IMR-90 (cell line): ENCODE results near the gene PRKCB. TPM values are rescaled to one million over a fixed set of nuclear protein-coding genes. Genes with fewer than 3 reads are reported as not detected.

Experiments used
- ATAC-seq: fragments of 200-7000 bp; cut with Tn5 transposase; 2 replicates; pipeline ENCODE4 v1.9.1; 2020; ENCODE audit warnings: low read depth, mild to moderate bottlenecking, moderate library complexity
- BruUV-seq: library from RNA; stranded (reverse); fragments of 400-500 nt; replicated peaks from 2 replicates; lab custom pipeline; 2021; lab: Mats Ljungman, UMichigan
- CTCF ChIA-PET: fragments of 300-600 bp; formaldehyde crosslinking; extraction: SDS; loops from one replicate; lab custom pipeline; 2021; ENCODE audit warnings: antibody characterized with exemption; lab: Yijun Ruan, JAX
- POLR2A ChIA-PET: fragments of 300-600 bp; sonication (Branson Sonifier 250); formaldehyde crosslinking; loops from one replicate; lab custom pipeline; 2022; ENCODE audit warnings: antibody characterized with exemption; ENCODE audit not compliant: unreplicated experiment; lab: Charles Lee
- DNase-seq: peaks from one replicate; pipeline ENCODE4 v3.0.0; 2013
- H2AFZ ChIP-seq: replicated peaks from 2 replicates; pipeline ENCODE3; 2013; ENCODE audit warnings: low read length, mild to moderate bottlenecking; ENCODE audit not compliant: poor library complexity
- H2AK5ac ChIP-seq: 2 replicates; pipeline ENCODE4 v1.6.1; 2013; ENCODE audit warnings: low read depth, low read length, inconsistent platforms
- H2AK9ac ChIP-seq: replicated peaks from 2 replicates; pipeline ENCODE3; 2013; ENCODE audit warnings: mild to moderate bottlenecking, low read depth, low read length, moderate library complexity; ENCODE audit not compliant: poor library complexity
- H2BK120ac ChIP-seq: 2 replicates; pipeline ENCODE4 v1.6.1; 2013; ENCODE audit warnings: low read depth, low read length, inconsistent platforms
- H2BK15ac ChIP-seq: 3 replicates; pipeline ENCODE4 v1.6.1; 2013; ENCODE audit warnings: low read depth, low read length, inconsistent platforms
- H2BK20ac ChIP-seq: 2 replicates; pipeline ENCODE4 v1.6.1; 2013; ENCODE audit warnings: low read depth, mild to moderate bottlenecking, inconsistent platforms, low read length, moderate library complexity
- H2BK5ac ChIP-seq: 2 replicates; pipeline ENCODE4 v1.6.1; 2013; ENCODE audit warnings: mild to moderate bottlenecking, low read depth, low read length, inconsistent platforms; ENCODE audit not compliant: poor library complexity, severe bottlenecking
- H3K14ac ChIP-seq: replicated peaks from 2 replicates; pipeline ENCODE4 v1.6.1; 2013; ENCODE audit warnings: low read depth, low read length, inconsistent platforms
- H3K18ac ChIP-seq: 2 replicates; pipeline ENCODE4 v1.6.1; 2013; ENCODE audit warnings: low read depth, low read length, control low read depth
- H3K23ac ChIP-seq: 2 replicates; pipeline ENCODE4 v1.6.1; 2013; ENCODE audit warnings: low read depth, low read length, inconsistent platforms
- H3K27ac ChIP-seq: 2 replicates; pipeline ENCODE4 v1.5.1; 2013; ENCODE audit warnings: mild to moderate bottlenecking, control low read depth, low read length; ENCODE audit not compliant: insufficient read depth
- H3K27me3 ChIP-seq: 2 replicates; pipeline ENCODE4 v1.6.1; 2013; ENCODE audit warnings: low read length; ENCODE audit not compliant: control insufficient read depth, insufficient read depth
- H3K36me3 ChIP-seq: 2 replicates; pipeline ENCODE4 v1.6.1; 2013; ENCODE audit warnings: low read length, mixed read lengths; ENCODE audit not compliant: control insufficient read depth, insufficient read depth
- H3K4ac ChIP-seq: 2 replicates; pipeline ENCODE4 v1.6.1; 2013; ENCODE audit warnings: low read depth, low read length, inconsistent platforms
- H3K4me1 ChIP-seq: 2 replicates; pipeline ENCODE4 v1.6.1; 2013; ENCODE audit warnings: low read length, mixed read lengths; ENCODE audit not compliant: control insufficient read depth, insufficient read depth
- H3K4me2 ChIP-seq: 2 replicates; pipeline ENCODE4 v1.6.1; 2013; ENCODE audit warnings: low read depth, mild to moderate bottlenecking, control low read depth, low read length, moderate library complexity
- H3K4me3 ChIP-seq: 2 replicates; pipeline ENCODE4 v1.5.1; 2013; ENCODE audit warnings: low read depth, mild to moderate bottlenecking, control low read depth, low read length, moderate library complexity; ENCODE audit not compliant: insufficient read depth
- H3K56ac ChIP-seq: 2 replicates; pipeline ENCODE4 v1.6.1; 2013; ENCODE audit warnings: low read length, inconsistent platforms; ENCODE audit not compliant: insufficient read depth; ENCODE audit errors: extremely low read depth
- H3K79me1 ChIP-seq, 2 experiments: 2 replicates each; pipeline ENCODE4 v1.6.1; 2013; ENCODE audit warnings: low read length in 2 of 2, inconsistent platforms in 1 of 2, low read depth in 1 of 2
- H3K9ac ChIP-seq: 2 replicates; pipeline ENCODE4 v1.6.1; 2013; ENCODE audit warnings: low read depth, low read length, control low read depth
- H3K9me1 ChIP-seq: 2 replicates; pipeline ENCODE4 v1.6.1; 2013; ENCODE audit warnings: low read length, inconsistent platforms; ENCODE audit not compliant: insufficient read depth
- H3K9me3 ChIP-seq: 2 replicates; pipeline ENCODE4 v1.6.1; 2013; ENCODE audit warnings: low read length; ENCODE audit not compliant: control insufficient read depth, insufficient read depth
- H4K20me1 ChIP-seq: 2 replicates; pipeline ENCODE4 v1.6.1; 2013; ENCODE audit warnings: low read length, inconsistent platforms; ENCODE audit not compliant: insufficient read depth
- H4K5ac ChIP-seq: 2 replicates; pipeline ENCODE4 v1.6.1; 2013; ENCODE audit warnings: mild to moderate bottlenecking, low read depth, low read length, control low read depth
- H4K8ac ChIP-seq, 2 experiments: 2 replicates each; pipeline ENCODE4 v1.6.1; 2013; ENCODE audit warnings: low read depth in 2 of 2, low read length in 2 of 2, control low read depth in 1 of 2, inconsistent platforms in 1 of 2
- H4K91ac ChIP-seq: 2 replicates; pipeline ENCODE4 v1.6.1; 2013; ENCODE audit warnings: low read depth, low read length, inconsistent platforms; ENCODE audit not compliant: insufficient read depth
- CEBPB ChIP-seq: IDR thresholded peaks from 2 replicates; pipeline ENCODE4 v1.6.1; 2012; ENCODE audit warnings: low read depth, low read length, improper control_type of control experiment
- RCOR1 ChIP-seq: IDR thresholded peaks from 2 replicates; pipeline ENCODE4 v1.6.1; 2012; ENCODE audit warnings: mild to moderate bottlenecking, low read length, improper control_type of control experiment; ENCODE audit not compliant: insufficient replicate concordance
- WGBS, 2 experiments: methylation state at CpG; one replicate each; pipeline versions ENCODE4 v1.1.5 to v1.1.7; 2013; ENCODE audit warnings: missing lambda C conversion rate in 2 of 2; ENCODE audit not compliant: insufficient read length in 1 of 2; ENCODE audit errors: extremely low coverage in 2 of 2; 5-methylcytosine and 5-hydroxymethylcytosine counted together
- dilution Hi-C: fragments of 300-500 bp; cut with HindIII; formaldehyde crosslinking; loops from one replicate; pipeline ENCODE4 v1.14.3; 2018; ENCODE audit warnings: low sequenced_read_pairs; ENCODE audit not compliant: unreplicated experiment
- in situ Hi-C: fragments of 300-500 bp; cut with MboI; formaldehyde crosslinking; loops from 3 replicates; pipeline ENCODE4 v1.14.3; 2019; ENCODE audit warnings: low sequenced_read_pairs, inconsistent platforms, mixed read lengths
- intact Hi-C: fragments of 100-400 bp; cut with micrococcal nuclease; formaldehyde crosslinking; loops from 2 replicates; pipeline ENCODE4 v1.10.0; 2022
- polyA plus RNA-seq, 3 experiments: library from polyadenylated mRNA; depleted of rRNA; stranded (reverse); fragments of >200 nt; gene quantifications; 2 replicates each; pipeline ENCODE4 v1.2.3, GENCODE V29; 2012; ENCODE audit warnings: low replicate concordance in 1 of 3
- total RNA-seq: library from RNA; depleted of rRNA; stranded (reverse); fragments of >200 nt; gene quantifications from 2 replicates; pipeline ENCODE4 v1.2.3, GENCODE V29; 2012

Gene PRKCB
- total and polyA plus RNA-seq, 2 of the 4 experiments (the other 2 are of a cell fraction) = under 0.01 TPM; not detected in 1

DNA sequence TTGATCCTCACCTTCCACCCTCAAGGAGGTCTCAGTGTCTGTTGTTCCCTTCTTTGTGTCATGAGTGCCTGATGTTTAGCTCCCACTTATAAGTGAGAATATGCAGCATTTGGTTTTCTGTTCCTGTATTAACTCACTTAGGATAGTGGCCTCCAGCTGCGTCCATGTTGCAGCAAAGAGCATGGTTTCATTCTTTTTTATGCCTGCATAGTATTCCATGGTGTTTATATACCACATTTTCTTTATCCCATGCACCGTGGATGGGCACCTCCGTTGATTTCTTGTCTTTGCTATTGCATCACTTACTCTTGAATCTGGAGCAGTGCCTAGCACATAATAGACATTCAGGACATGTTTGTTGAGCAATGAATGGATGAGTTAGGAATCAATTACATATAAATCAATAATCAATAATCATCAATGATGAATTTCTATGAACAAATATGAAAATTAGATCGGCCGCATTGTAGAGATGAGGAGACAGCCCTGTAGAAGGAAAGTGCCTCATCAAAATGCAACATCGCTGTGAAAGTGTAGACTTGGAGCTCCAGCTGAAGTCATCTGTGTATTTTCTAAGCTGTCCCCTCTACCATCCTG lies 129.5 kb downstream of the PRKCB start:
- Histone ChIP-seq H3K4me3 (no peak overlapping the region), H3K79me1 (no peaks in the 10 kb centered on the region), H3K23ac (no peak overlapping the region), H2AK9ac (no peak overlapping the region), H4K91ac (no peak overlapping the region), H3K56ac (no peak overlapping the region), H3K27me3 (no peaks in the 10 kb centered on the region), H3K9me3 (no peaks in the 10 kb centered on the region), H2AK5ac (no peak overlapping the region), H3K4ac (no peak overlapping the region), H3K36me3 (no peaks in the 10 kb centered on the region), H3K14ac (no peak overlapping the region), H3K9me1 (no peaks in the 10 kb centered on the region), H4K20me1 (no peaks in the 10 kb centered on the region), H3K9ac (no peak overlapping the region), H3K18ac (no peak overlapping the region), H2BK5ac (no peak overlapping the region), H2BK20ac (no peak overlapping the region), H3K4me2 (no peak overlapping the region), H2BK120ac (no peak overlapping the region), H2BK15ac (no peak overlapping the region), H4K8ac (no peak overlapping the region), H4K5ac (no peak overlapping the region), H3K4me1 (no peaks in the 10 kb centered on the region), H2AFZ (no peak overlapping the region), H3K27ac (no peak overlapping the region)
- no TSS peak for BruUV-seq
- ChIA-PET POLR2A (no interaction called here), CTCF (no interaction called here)
- 33% methylated on average over 1 of the region's 6 CpGs; no CpG with 5 or more reads in 1 of the 2 experiments for WGBS, 2 experiments
- TF ChIP-seq RCOR1 = no peak
- TF ChIP-seq CEBPB = 0 out of 2 replicates have a peak, but pooled peaks have one; percentile 12
- dilution Hi-C loops = no loop called here
- DNase-seq = no peak
- ATAC-seq = no peak
- in situ Hi-C loops = no loop called here
- intact Hi-C loops = no loop called here
